SK-N-SH (cell line): ENCODE measurements around the gene DNAJC10. TPM values are rescaled to one million over a fixed set of nuclear protein-coding genes. Genes with fewer than 3 reads are reported as not detected.

ENCODE experiments used
- CTCF ChIA-PET: fragments of 300-600, 350-600 bp; formaldehyde crosslinking; extraction: SDS; loops from one replicate; lab custom pipeline; 2021; lab: Yijun Ruan, JAX
- POLR2A ChIA-PET: fragments of 350-600 bp; sonication (Branson Sonifier 250); formaldehyde crosslinking; extraction: SDS; loops from one replicate; lab custom pipeline; 2020; ENCODE audit warnings: antibody characterized with exemption, inconsistent platforms; lab: Yijun Ruan, JAX
- DNase-seq: peaks from one replicate; pipeline ENCODE4 v3.0.0; 2012
- H2AFZ ChIP-seq: fragments of 200-600 bp; sonication (generic); 2 replicates; pipeline ENCODE4 v1.8.1; 2016; ENCODE audit warnings: antibody characterized with exemption, mild to moderate bottlenecking, low read depth
- H3F3A ChIP-seq: fragments of 200-600 bp; sonication (generic); replicated peaks from 2 replicates; pipeline ENCODE3; 2016; ENCODE audit warnings: antibody characterized with exemption, mild to moderate bottlenecking; ENCODE audit not compliant: insufficient read depth
- H3K27ac ChIP-seq, 2 experiments: fragments of 200-500 bp in 1 of 2; fragments of 200-600 bp in 1 of 2; sonication (Bioruptor generic) in 1 of 2; sonication (generic), shearing (Covaris generic) in 1 of 2; 2 replicates each; pipeline versions ENCODE4 v1.5.1 to v1.6.1; 2014 to 2016; ENCODE audit warnings: low read depth in 2 of 2, inconsistent platforms in 1 of 2, low read length in 1 of 2, mild to moderate bottlenecking in 1 of 2, mixed read lengths in 1 of 2
- H3K27me3 ChIP-seq: fragments of 200-600 bp; sonication (generic), shearing (Covaris generic); 2 replicates; pipeline ENCODE4 v1.6.1; 2016; ENCODE audit warnings: mixed run types; ENCODE audit not compliant: insufficient read depth
- H3K36me3 ChIP-seq, 2 experiments: fragments of 200-500 bp in 1 of 2; fragments of 200-600 bp in 1 of 2; sonication (Bioruptor generic) in 1 of 2; sonication (generic) in 1 of 2; replicated peaks in 1 of 2; 2 replicates each; pipeline versions ENCODE3 to v1.5.1; 2014 to 2016; ENCODE audit warnings: low read length in 1 of 2, mild to moderate bottlenecking in 1 of 2; ENCODE audit not compliant: insufficient read depth in 2 of 2, control insufficient read depth in 1 of 2
- H3K4me1 ChIP-seq, 2 experiments: fragments of 200-500 bp in 1 of 2; fragments of 200-600 bp in 1 of 2; sonication (Bioruptor generic) in 1 of 2; sonication (generic), shearing (Covaris generic) in 1 of 2; 2 replicates each; pipeline versions ENCODE4 v1.5.1 to v1.6.1; 2014 to 2016; ENCODE audit warnings: low read depth in 1 of 2, low read length in 1 of 2, mixed run types in 1 of 2; ENCODE audit not compliant: insufficient read depth in 2 of 2, control insufficient read depth in 1 of 2
- H3K4me2 ChIP-seq: fragments of 200-600 bp; sonication (generic), shearing (Covaris generic); 2 replicates; pipeline ENCODE4 v1.6.1; 2017; ENCODE audit warnings: mixed run types
- H3K4me3 ChIP-seq, 2 experiments: fragments of 200-500 bp in 1 of 2; fragments of 200-600 bp in 1 of 2; sonication (Bioruptor generic) in 1 of 2; sonication (generic), shearing (Covaris generic) in 1 of 2; 2 replicates each; pipeline versions ENCODE4 v1.5.1 to v1.8.1; 2014 to 2016; ENCODE audit warnings: low read depth in 2 of 2, inconsistent platforms in 1 of 2, low read length in 1 of 2, mild to moderate bottlenecking in 1 of 2, mixed read lengths in 1 of 2, moderate library complexity in 1 of 2
- H3K79me2 ChIP-seq: fragments of 200-600 bp; sonication (generic); 2 replicates; pipeline ENCODE4 v1.8.1; 2017; ENCODE audit warnings: mild to moderate bottlenecking; ENCODE audit not compliant: insufficient read depth
- H3K9ac ChIP-seq: fragments of 200-600 bp; sonication (generic); 2 replicates; pipeline ENCODE4 v1.6.1; 2017; ENCODE audit warnings: mixed run types
- H3K9me2 ChIP-seq: fragments of 200-600 bp; sonication (generic); 2 replicates; pipeline ENCODE4 v1.6.1; 2017; ENCODE audit warnings: mixed run types
- H3K9me3 ChIP-seq: fragments of 200-600 bp; sonication (generic); 2 replicates; pipeline ENCODE4 v1.6.1; 2017; ENCODE audit warnings: mixed run types, mild to moderate bottlenecking, moderate library complexity
- H4K20me1 ChIP-seq: fragments of 200-600 bp; sonication (generic); 2 replicates; pipeline ENCODE4 v1.6.1; 2017; ENCODE audit warnings: mild to moderate bottlenecking, mixed run types; ENCODE audit not compliant: insufficient read depth
- ELF1 ChIP-seq: IDR thresholded peaks from 2 replicates; pipeline ENCODE4 v1.4.0; 2012
- EZH2phosphoT487 ChIP-seq: fragments of 200-600 bp; sonication (generic); IDR thresholded peaks from 2 replicates; pipeline ENCODE4 v1.6.1; 2017; ENCODE audit warnings: low read depth, mixed run types, mild to moderate bottlenecking, antibody characterized with exemption, moderate library complexity, borderline replicate concordance
- FOSL2 ChIP-seq: IDR thresholded peaks from 2 replicates; pipeline ENCODE4 v1.4.0; 2012; ENCODE audit warnings: low read depth, mild to moderate bottlenecking, moderate library complexity, borderline replicate concordance
- FOXM1 ChIP-seq: IDR thresholded peaks from 2 replicates; pipeline ENCODE4 v1.4.0; 2012; ENCODE audit warnings: low read depth, mild to moderate bottlenecking
- GATA2 ChIP-seq: sonication (generic); formaldehyde crosslinking; IDR thresholded peaks from 2 replicates; pipeline ENCODE4 v1.5.0; 2020; ENCODE audit warnings: mild to moderate bottlenecking, missing genetic modification reagents
- IRF3 ChIP-seq: fragments of 150-350 bp; IDR thresholded peaks from 2 replicates; pipeline ENCODE4 v1.6.1; 2016; ENCODE audit warnings: mild to moderate bottlenecking, low read depth, low read length
- MAX ChIP-seq: IDR thresholded peaks from 2 replicates; pipeline ENCODE4 v1.4.0; 2012; ENCODE audit warnings: low read depth
- MEF2A ChIP-seq: IDR thresholded peaks from 2 replicates; pipeline ENCODE4 v1.4.0; 2012; ENCODE audit warnings: low read depth, borderline replicate concordance
- NFIC ChIP-seq: IDR thresholded peaks from 2 replicates; pipeline ENCODE4 v1.4.0; 2012; ENCODE audit warnings: borderline replicate concordance
- PBX3 ChIP-seq: IDR thresholded peaks from 2 replicates; pipeline ENCODE4; 2012
- RAD21 ChIP-seq: IDR thresholded peaks from 2 replicates; pipeline ENCODE4 v1.6.1; 2012; ENCODE audit warnings: mild to moderate bottlenecking, low read length
- REST ChIP-seq: IDR thresholded peaks from 2 replicates; pipeline ENCODE4 v1.6.1; 2012; ENCODE audit warnings: mild to moderate bottlenecking, low read depth, low read length, moderate library complexity
- RFX5 ChIP-seq: IDR thresholded peaks from 2 replicates; pipeline ENCODE4 v1.6.1; 2012; ENCODE audit warnings: mild to moderate bottlenecking, improper control_type of control experiment, low read length
- RXRA ChIP-seq: IDR thresholded peaks from 2 replicates; pipeline ENCODE4 v1.4.0; 2012; ENCODE audit warnings: low read depth, mild to moderate bottlenecking, borderline replicate concordance
- SIN3A ChIP-seq: IDR thresholded peaks from 2 replicates; pipeline ENCODE4 v1.6.1; 2012; ENCODE audit warnings: low read depth, mild to moderate bottlenecking, low read length, moderate library complexity, borderline replicate concordance
- SMC3 ChIP-seq: IDR thresholded peaks from 2 replicates; pipeline ENCODE4 v1.6.1; 2012; ENCODE audit warnings: low read depth, low read length, improper control_type of control experiment
- TAF1 ChIP-seq: IDR thresholded peaks from 2 replicates; pipeline ENCODE4 v1.6.1; 2012; ENCODE audit warnings: low read depth, mild to moderate bottlenecking, low read length, moderate library complexity, borderline replicate concordance
- TCF12 ChIP-seq: IDR thresholded peaks from 2 replicates; pipeline ENCODE4 v1.4.0; 2012
- TEAD4 ChIP-seq: IDR thresholded peaks from 2 replicates; pipeline ENCODE4 v1.4.0; 2012; ENCODE audit warnings: mild to moderate bottlenecking, borderline replicate concordance; ENCODE audit not compliant: insufficient read depth
- USF2 ChIP-seq: fragments of 150-350 bp; IDR thresholded peaks from 2 replicates; pipeline ENCODE4 v1.6.1; 2017; ENCODE audit warnings: antibody characterized with exemption, low read length, low read depth, borderline replicate concordance
- YY1 ChIP-seq: IDR thresholded peaks from 2 replicates; pipeline ENCODE4 v1.4.0; 2012; ENCODE audit warnings: low read depth, mild to moderate bottlenecking
- WGBS: methylation state at CpG from one replicate; pipeline ENCODE4 v1.1.6; 2017; ENCODE audit warnings: low lambda C conversion rate; 5-methylcytosine and 5-hydroxymethylcytosine counted together
- polyA plus RNA-seq, 3 experiments: library from polyadenylated mRNA; depleted of rRNA; stranded (reverse); fragments of >200 nt; gene quantifications; 2 replicates each; pipeline ENCODE4 v1.2.3, GENCODE V29; 2012

Gene DNAJC10
- polyA plus RNA-seq, 1 of the 3 experiments (the other 2 are of a cell fraction), result 30.8 TPM

GRCh38 chr2:182784058-182784706, 68.1 kb downstream of the DNAJC10 start:
- no peak overlapping the region for H3K27ac ChIP-seq
- peaks cover 0 to 4% of the 10 kb centered on the region in 2 experiments; a peak in 1 of 4 replicates for H3K4me1 ChIP-seq
- H3K9me3 ChIP-seq, result no peaks in the 10 kb centered on the region
- CTCF ChIA-PET, result interaction anchor here (0.6 to 10.6 kb wide), 45 partner anchors 8 to 297 kb away, joined by 3 to 153 read pairs (median 5); partner anchors contain the start of gene FRZB
- no peaks in the 10 kb centered on the region for H3F3A ChIP-seq
- H4K20me1 ChIP-seq, result no peaks in the 10 kb centered on the region
- peaks cover 4 to 23% of the 10 kb centered on the region in 2 experiments for H3K36me3 ChIP-seq
- no peak for DNase-seq
- no peaks in the 10 kb centered on the region for H3K79me2 ChIP-seq
- whole genome bisulfite sequencing, result 91% methylated on average over 4 of the region's 4 CpGs
- H3K27me3 ChIP-seq, result no peaks in the 10 kb centered on the region
- no peak overlapping the region for H3K4me3 ChIP-seq
- no peaks in the 10 kb centered on the region for H3K9me2 ChIP-seq
- TF ChIP-seq MAX, result no peak
- TF ChIP-seq TCF12, result no peak
- no peak for TF ChIP-seq MEF2A
- no peak for TF ChIP-seq ELF1
- TF ChIP-seq EZH2phosphoT487, result no peak
- no peak for TF ChIP-seq RAD21
- H3K4me2 ChIP-seq, result no peak overlapping the region
- no peak overlapping the region for H2AFZ ChIP-seq
- H3K9ac ChIP-seq, result no peak overlapping the region
- POLR2A ChIA-PET, result no interaction called here

GRCh38 chr2:182784777-182785176, 68.7 kb downstream of the DNAJC10 start:
- ChIA-PET POLR2A (no interaction called here), CTCF (interaction anchor here (0.6 to 10.6 kb wide), 54 partner anchors 9 to 523 kb away, joined by 3 to 153 read pairs (median 4); partner anchors contain the start of gene FRZB)
- no peaks in the 10 kb centered on the region for H3K27me3 ChIP-seq
- H3K9ac ChIP-seq, result no peak overlapping the region
- no peaks in the 10 kb centered on the region for H3K79me2 ChIP-seq
- H4K20me1 ChIP-seq, result no peaks in the 10 kb centered on the region
- no peaks in the 10 kb centered on the region for H3K9me2 ChIP-seq
- H3F3A ChIP-seq, result no peaks in the 10 kb centered on the region
- no peak overlapping the region for H2AFZ ChIP-seq
- no peak overlapping the region for H3K27ac ChIP-seq
- 39% methylated on average over 1 of the region's 1 CpG for WGBS
- peak; percentile 37 for DNase-seq
- peaks cover 0 to 4% of the 10 kb centered on the region in 2 experiments; a peak in 1 of 4 replicates for H3K4me1 ChIP-seq
- no peaks in the 10 kb centered on the region for H3K9me3 ChIP-seq
- peaks cover 4 to 17% of the 10 kb centered on the region in 2 experiments for H3K36me3 ChIP-seq
- no peak overlapping the region; a peak in 1 of 4 replicates for H3K4me3 ChIP-seq
- H3K4me2 ChIP-seq, result no peak overlapping the region
- no peak for TF ChIP-seq TEAD4
- no peak for TF ChIP-seq FOXM1
- peak; percentile 76 for TF ChIP-seq GATA2 (CRISPR knock-in tag)
- no peak for TF ChIP-seq SIN3A
- no peak for TF ChIP-seq USF2
- no peak for TF ChIP-seq RFX5
- TF ChIP-seq MAX, result no peak
- no peak for TF ChIP-seq FOSL2
- no peak for TF ChIP-seq REST
- peak; percentile 75 for TF ChIP-seq SMC3
- TF ChIP-seq PBX3, result no peak
- no peak for TF ChIP-seq NFIC
- TF ChIP-seq YY1, result no peak
- TF ChIP-seq RXRA, result no peak
- TF ChIP-seq IRF3, result no peak
- no peak for TF ChIP-seq TAF1
